Lung (tissue), 12 donors: ENCODE measurements around the gene RNF183. TPM values are rescaled to one million over a fixed set of nuclear protein-coding genes. Genes with fewer than 3 reads are reported as not detected.

Experiments used
- ATAC-seq: fragments of 200-7000 bp; cut with Tn5 transposase; one replicate; pipeline ENCODE4 v1.9.1; 2020; ENCODE audit warnings: moderate number of reproducible peaks; ENCODE audit not compliant: insufficient read depth, low FRiP score
- DNase-seq, 3 donors: peaks; one replicate each; pipeline ENCODE4 v3.0.0-alpha.2; 2013 to 2017
- H3K27ac ChIP-seq, 2 donors: one replicate each; pipeline ENCODE4 v1.5.1; 2013; ENCODE audit warnings: mild to moderate bottlenecking in 2 of 2, moderate library complexity in 2 of 2, control low read depth in 1 of 2, inconsistent platforms in 1 of 2, low read depth in 1 of 2, low read length in 1 of 2
- H3K27me3 ChIP-seq, 3 donors: one replicate each; pipeline ENCODE4 v1.5.1; 2013; ENCODE audit warnings: low read length in 2 of 3; ENCODE audit not compliant: control insufficient read depth in 3 of 3, insufficient read depth in 3 of 3
- H3K36me3 ChIP-seq, 4 donors: one replicate each; pipeline ENCODE4 v1.5.1; 2013; ENCODE audit warnings: low read length in 4 of 4, mild to moderate bottlenecking in 1 of 4, moderate library complexity in 1 of 4; ENCODE audit not compliant: control insufficient read depth in 4 of 4, insufficient read depth in 4 of 4
- H3K4me1 ChIP-seq, 5 donors: one replicate each; pipeline ENCODE4 v1.5.1; 2013; ENCODE audit warnings: low read length in 5 of 5, mild to moderate bottlenecking in 2 of 5, moderate library complexity in 1 of 5; ENCODE audit not compliant: control insufficient read depth in 5 of 5, insufficient read depth in 5 of 5
- H3K4me3 ChIP-seq: one replicate; pipeline ENCODE4 v1.5.1; 2013; ENCODE audit warnings: mild to moderate bottlenecking, control low read depth, moderate library complexity
- H3K9ac ChIP-seq, 2 donors: one replicate each; pipeline ENCODE4 v1.5.1; 2013; ENCODE audit warnings: low read length in 2 of 2, control low read depth in 1 of 2; ENCODE audit not compliant: insufficient read depth in 1 of 2
- H3K9me3 ChIP-seq, 4 donors: one replicate each; pipeline ENCODE4 v1.5.1; 2013; ENCODE audit warnings: low read length in 3 of 4, mild to moderate bottlenecking in 1 of 4, moderate library complexity in 1 of 4; ENCODE audit not compliant: control insufficient read depth in 4 of 4, insufficient read depth in 3 of 4
- CTCF ChIP-seq: IDR thresholded peaks from 2 replicates; pipeline ENCODE4 v1.5.1; 2012; ENCODE audit warnings: mild to moderate bottlenecking; ENCODE audit errors: control extremely low read depth, extremely low read depth
- WGBS, 2 donors: extraction: QIAGEN DNeasy Blood & Tissue Kit; methylation state at CpG; one replicate each; pipeline ENCODE4 v1.1.7; 2013; 5-methylcytosine and 5-hydroxymethylcytosine counted together
- polyA plus RNA-seq, 2 donors: library from polyadenylated mRNA; stranded (reverse); fragments of 200-250 nt; gene quantifications; one replicate each; pipeline ENCODE4 v1.2.1, GENCODE V29; 2013
- total RNA-seq, 2 donors: library from RNA; depleted of rRNA in 1 of 2; stranded (reverse); fragments of >200 nt in 1 of 2; gene quantifications; one replicate each; pipeline ENCODE4 v1.2.1, GENCODE V29; 2014 to 2021
- donor health status: control.
- donor health status: control.
- donor health status: Bipolar disorder and iron deficiency.
- donor health status: healthy.
- donor health status: DM: yes; HTN: yes; CAD: no.

The RNF183 gene
- total and polyA plus RNA-seq, 4 donors: 0.12 to 1.1 (median 0.56) TPM

DNA sequence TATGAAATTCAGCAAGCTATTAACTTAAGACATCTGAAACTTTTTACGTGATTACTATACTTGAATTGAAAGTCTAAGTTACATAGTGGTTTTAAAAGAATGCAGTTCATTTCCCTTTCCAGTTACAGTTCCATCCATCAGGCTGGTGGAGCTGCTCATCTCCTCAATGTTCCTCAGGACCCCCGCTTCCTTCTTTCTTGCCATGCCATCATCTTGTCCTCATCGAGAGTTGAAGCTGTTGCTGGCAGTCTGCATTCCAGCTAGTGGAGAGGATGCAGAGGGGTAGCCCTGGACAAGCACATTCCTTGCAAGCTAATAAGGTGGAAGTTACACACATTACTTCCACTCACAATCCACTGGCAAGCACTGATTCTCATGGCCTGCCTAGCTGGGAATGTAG lies 8.8 kb upstream of the RNF183 start:
- ATAC-seq (no peak), DNase-seq (no peak)
- Histone ChIP-seq H3K9me3 (no peaks in the 10 kb centered on the region), H3K27me3 (no peaks in the 10 kb centered on the region), H3K27ac (no peak overlapping the region), H3K36me3 (no peaks in the 10 kb centered on the region), H3K4me3 (no peak overlapping the region), H3K9ac (no peak overlapping the region), H3K4me1 (peaks cover 0 to 6% (median 1%) of the 10 kb centered on the region in 5 donors)
- TF ChIP-seq CTCF: no peak
- WGBS, 2 donors: 88 to 89% methylated on average over 3 of the region's 3 CpGs

DNA sequence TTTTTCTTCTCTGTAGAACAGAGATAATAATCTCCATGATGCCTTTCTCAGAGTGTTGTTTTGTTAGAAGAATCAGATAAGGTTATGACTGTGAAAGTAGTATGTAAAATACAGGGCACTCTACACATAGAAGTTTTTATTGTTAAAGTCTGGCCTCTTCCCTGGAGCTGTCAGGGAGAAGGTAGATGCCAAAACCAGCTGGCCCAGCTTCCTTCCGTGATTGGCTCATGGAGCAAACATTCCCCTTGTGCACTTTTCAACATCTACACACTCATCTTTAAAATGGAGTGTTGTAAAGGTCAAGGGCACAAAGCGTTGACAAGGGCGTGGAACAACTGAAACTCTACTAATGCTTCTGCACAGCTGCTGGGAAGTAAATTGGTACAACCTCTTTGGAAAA lies 7.4 kb upstream of the RNF183 start:
- Histone ChIP-seq H3K4me1 (peaks cover 0 to 6% (median 1%) of the 10 kb centered on the region in 5 donors), H3K9ac (no peak overlapping the region), H3K27ac (peak overlapping the region in 1 of 2 donors; percentile 35), H3K4me3 (no peak overlapping the region), H3K27me3 (no peaks in the 10 kb centered on the region), H3K9me3 (no peaks in the 10 kb centered on the region), H3K36me3 (no peaks in the 10 kb centered on the region)
- 49 to 76% methylated on average over 3 of the region's 3 CpGs for WGBS, 2 donors
- DNase-seq: peak in 2 of 3 donors; percentile 2 to 14
- TF ChIP-seq CTCF: no peak
- ATAC-seq: no peak

DNA sequence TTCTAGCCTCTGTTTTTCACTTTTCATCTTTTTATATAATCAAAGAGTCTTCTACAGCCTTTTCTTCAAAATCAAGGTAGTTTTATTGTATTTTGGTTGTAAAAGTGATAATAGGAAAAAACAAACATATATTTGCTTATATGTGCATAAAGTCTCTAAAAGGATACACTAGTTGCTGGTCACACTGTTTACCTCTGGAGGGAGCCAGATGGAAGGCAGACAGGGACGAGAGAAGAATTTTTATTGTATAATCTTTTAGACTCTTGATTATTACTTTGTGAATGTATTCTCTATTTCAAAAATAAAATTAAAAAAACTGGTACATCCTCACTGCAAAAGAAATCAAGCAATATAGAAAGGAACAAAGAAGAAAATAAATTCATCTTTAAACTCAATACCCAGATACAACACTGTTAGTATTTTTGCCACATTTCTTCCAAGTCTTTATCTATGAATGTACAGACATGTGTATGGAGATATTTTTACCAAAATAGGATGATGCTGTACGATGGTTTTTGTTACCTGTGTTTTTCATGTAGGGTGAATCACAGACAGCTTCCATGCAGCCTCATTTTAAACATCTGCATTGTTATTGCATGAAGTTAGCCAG lies 6.1 kb upstream of the RNF183 start:
- ATAC-seq: no peak
- no peak for TF ChIP-seq CTCF
- H3K36me3 ChIP-seq: no peaks in the 10 kb centered on the region
- H3K27ac ChIP-seq: no peak overlapping the region
- 12% methylated on average over 2 of the region's 2 CpGs for WGBS, 2 donors
- H3K9ac ChIP-seq: no peak overlapping the region
- peak in 2 of 3 donors; percentile 58 to 69 for DNase-seq
- no peaks in the 10 kb centered on the region for H3K9me3 ChIP-seq
- peaks cover 0 to 6% (median 1%) of the 10 kb centered on the region in 5 donors for H3K4me1 ChIP-seq
- no peaks in the 10 kb centered on the region for H3K27me3 ChIP-seq
- no peak overlapping the region for H3K4me3 ChIP-seq

GRCh38 chr9:113307396-113307975 lies 4.3 kb upstream of the RNF183 start:
- Histone ChIP-seq H3K27me3 (no peaks in the 10 kb centered on the region), H3K9ac (no peak overlapping the region), H3K4me3 (no peak overlapping the region), H3K9me3 (no peaks in the 10 kb centered on the region), H3K4me1 (peaks cover 0 to 6% (median 1%) of the 10 kb centered on the region in 5 donors), H3K27ac (no peak overlapping the region), H3K36me3 (no peaks in the 10 kb centered on the region)
- no peak for DNase-seq
- no peak for ATAC-seq
- WGBS, 2 donors: 75 to 76% methylated on average over 8 of the region's 8 CpGs
- TF ChIP-seq CTCF: no peak
